Measurements from ENCODE around the gene KRT17. TPM values are rescaled to one million over a fixed set of nuclear protein-coding genes. Genes with fewer than 3 reads are reported as not detected.

KRT17 gene
- polyA plus RNA-seq, 1 donor from 2014 or later, result not detected

- TF ChIP-seq EP300 (conservative IDR thresholded peaks at IDR 0.05; ENCODE audit: poor library complexity, severe bottlenecking), result no peak
- peak; percentile 54 for TF ChIP-seq SMC3 (conservative IDR thresholded peaks at IDR 0.05; ENCODE audit: poor library complexity)
- no peaks in the 10 kb centered on the region for H3K9me2 ChIP-seq (ENCODE audit: insufficient read depth, low read length)
- no peaks in the 10 kb centered on the region for H3K9me3 ChIP-seq (ENCODE audit: low read length)
- no peaks in the 10 kb centered on the region for H3F3A ChIP-seq (ENCODE audit: insufficient read depth, low read length, poor library complexity, severe bottlenecking)
- no peak overlapping the region for H3K27ac ChIP-seq (ENCODE audit: low read length)
- peak overlapping the region; percentile 70 for H3K9ac ChIP-seq (ENCODE audit: low read length)
- no peak overlapping the region for H3K4me2 ChIP-seq (ENCODE audit: low read length)
- H3K27me3 ChIP-seq (ENCODE audit: insufficient read depth, low read depth, low read length), result no peaks in the 10 kb centered on the region
- peak overlapping the region; percentile 10 for H2AFZ ChIP-seq (ENCODE audit: low read depth, low read length)
- H3K4me3 ChIP-seq (ENCODE audit: low read length), result peak overlapping the region; percentile 56
- H4K20me1 ChIP-seq (ENCODE audit: insufficient read depth), result no peaks in the 10 kb centered on the region
- H3K79me2 ChIP-seq (replicated peaks; ENCODE audit: insufficient read depth, low read length), result no peaks in the 10 kb centered on the region
- no peaks in the 10 kb centered on the region for H3K36me3 ChIP-seq (ENCODE audit: insufficient read depth, low read length)
Observed at GRCh38 chr17:41667280-41668041, 43.1 kb upstream of the KRT17 start.

GRCh38 chr17:41666708-41667279 lies 42.4 kb upstream of the KRT17 start:
- Histone ChIP-seq H3K4me2 (ENCODE audit: low read length) (no peak overlapping the region), H3K4me3 (ENCODE audit: low read length) (peak overlapping the region; percentile 56), H3F3A (ENCODE audit: insufficient read depth, low read length, poor library complexity, severe bottlenecking) (no peaks in the 10 kb centered on the region), H3K9me2 (ENCODE audit: insufficient read depth, low read length) (no peaks in the 10 kb centered on the region), H3K27me3 (ENCODE audit: insufficient read depth, low read depth, low read length) (no peaks in the 10 kb centered on the region), H2AFZ (ENCODE audit: low read depth, low read length) (peak overlapping the region; percentile 17), H3K9me3 (ENCODE audit: low read length) (no peaks in the 10 kb centered on the region), H3K27ac (ENCODE audit: low read length) (peak overlapping the region; percentile 87), H4K20me1 (ENCODE audit: insufficient read depth) (no peaks in the 10 kb centered on the region), H3K79me2 (replicated peaks; ENCODE audit: insufficient read depth, low read length) (no peaks in the 10 kb centered on the region), H3K9ac (ENCODE audit: low read length) (peak overlapping the region; percentile 70), H3K36me3 (ENCODE audit: insufficient read depth, low read length) (no peaks in the 10 kb centered on the region)
- no peak for TF ChIP-seq TAF1 (IDR thresholded peaks at IDR 0.05; ENCODE audit: low read depth)
- no peak for TF ChIP-seq REST (IDR thresholded peaks at IDR 0.05; ENCODE audit: borderline replicate concordance)
- no peak for TF ChIP-seq MXI1 (conservative IDR thresholded peaks at IDR 0.05; ENCODE audit: poor library complexity, severe bottlenecking)
- TF ChIP-seq EZH2 (IDR thresholded peaks at IDR 0.05; ENCODE audit: borderline replicate concordance, insufficient read depth, low read length, poor library complexity, severe bottlenecking), result no peak
- peak; percentile 99 for TF ChIP-seq CTCF (IDR thresholded peaks at IDR 0.05; ENCODE audit: poor library complexity, severe bottlenecking)
- TF ChIP-seq POLR2AphosphoS5 (IDR thresholded peaks at IDR 0.05), result no peak
- peak; percentile 93 for TF ChIP-seq SMC3 (conservative IDR thresholded peaks at IDR 0.05; ENCODE audit: poor library complexity)
- peak; percentile 95 for TF ChIP-seq RAD21 (conservative IDR thresholded peaks at IDR 0.05)
- peak; percentile 34 for TF ChIP-seq EP300 (conservative IDR thresholded peaks at IDR 0.05; ENCODE audit: poor library complexity, severe bottlenecking)

Data from neural cell (in vitro differentiated cells).